ENCODE measurements around the gene EMC8.

DNA sequence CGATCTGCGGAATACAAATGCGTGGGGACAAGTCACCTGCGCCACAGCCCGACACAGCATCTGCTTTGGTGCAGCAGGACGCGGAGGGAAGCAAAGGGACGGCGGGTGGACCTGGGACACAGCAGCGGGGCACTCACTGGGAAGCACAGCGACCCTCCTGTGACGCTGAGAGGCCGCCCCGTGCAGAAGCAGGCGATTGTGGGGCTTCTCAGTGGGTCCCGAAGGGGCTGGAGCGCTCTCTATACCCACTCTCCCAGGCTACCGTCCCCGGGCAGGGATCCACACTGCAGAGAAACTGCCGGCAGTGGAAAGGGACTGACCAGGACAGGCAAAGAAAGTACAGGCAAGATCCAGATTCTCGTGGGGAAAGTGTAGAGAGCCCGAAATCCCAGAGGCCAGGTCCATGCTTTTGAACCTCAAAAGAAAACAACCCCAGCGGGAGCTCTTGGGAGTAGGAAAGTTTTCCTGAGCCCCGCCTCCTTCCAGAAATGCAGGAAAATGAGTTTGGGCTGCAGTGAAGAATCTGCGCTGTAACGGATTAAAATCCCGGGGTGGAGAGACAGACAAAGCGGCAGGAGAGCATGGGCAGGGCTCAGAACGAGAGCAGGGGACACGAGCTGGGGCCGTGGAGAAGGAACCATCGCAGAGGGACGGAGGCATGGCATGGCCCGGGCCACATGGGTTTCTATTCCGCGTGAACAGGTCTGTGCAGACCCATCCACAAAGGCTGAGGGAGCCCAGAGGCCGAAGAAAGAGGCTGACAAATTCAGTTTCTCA is 12.9 kb upstream of the EMC8 start:
- TF ChIP-seq CTCF (conservative IDR thresholded peaks at IDR 0.05; ENCODE audit: low read length) (no peak), EZH2phosphoT487 (IDR thresholded peaks at IDR 0.05; ENCODE audit: borderline replicate concordance) (no peak)
